Gastrocnemius medialis (tissue), 4 donors: ENCODE data around the gene NSF.
"Not testable (repeated sequence)": the region's sequence is repeated elsewhere in the genome, so short reads cannot be mapped to it uniquely, and the experiment has no call there.

Source experiments
- CTCF ChIP-seq, 5 experiments: fragments of 450-650 bp in 3 of 5; fragments of 200-600 bp in 2 of 5; sonication (generic) in 2 of 5; IDR thresholded peaks in 4 of 5; conservative IDR thresholded peaks in 1 of 5; 1 replicate in 4 of 5; 2 replicates in 1 of 5; pipeline ENCODE4 v1.5.1; 2016 to 2019; ENCODE audit warnings: antibody characterized with exemption in 5 of 5, mild to moderate bottlenecking in 3 of 5, moderate library complexity in 3 of 5
- POLR2A ChIP-seq, 2 donors: fragments of 450-650 bp; IDR thresholded peaks; one replicate each; pipeline ENCODE4 v1.6.1; 2017; ENCODE audit warnings: antibody characterized with exemption in 2 of 2, mild to moderate bottlenecking in 2 of 2, moderate library complexity in 2 of 2

DNA sequence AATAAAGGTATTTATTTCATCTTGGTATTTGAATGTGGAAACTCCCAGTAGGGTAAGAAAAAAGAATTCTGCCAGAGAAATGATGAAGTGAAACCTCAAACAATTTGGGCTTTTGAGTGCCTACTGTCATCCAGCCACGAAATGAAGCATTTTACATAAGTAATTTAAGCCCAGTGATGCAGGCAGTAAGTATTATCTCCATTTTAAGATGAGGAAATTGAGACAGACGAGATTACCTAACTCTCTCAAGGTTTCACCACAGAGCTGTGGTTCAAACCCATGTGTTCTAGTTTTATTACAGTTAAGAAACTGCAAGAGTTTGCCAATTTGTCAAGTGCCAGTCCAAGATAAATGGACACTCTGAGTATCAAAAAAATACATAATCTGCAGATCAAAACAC is 24.2 kb upstream of the NSF start:
- not testable (repeated sequence) for TF ChIP-seq POLR2A (IDR thresholded peaks at IDR 0.05); CTCF (IDR thresholded peaks at IDR 0.05 in 4 of 5, conservative IDR thresholded peaks at IDR 0.05 in 1 of 5)
